Ishikawa (cell line): ENCODE data around the gene FAM98A.

Experiments used
- CEBPB ChIP-seq: IDR thresholded peaks from 2 replicates; pipeline ENCODE4 v1.6.1; 2012
- EGR1 ChIP-seq: IDR thresholded peaks from 2 replicates; pipeline ENCODE4 v1.6.1; 2012
- EP300 ChIP-seq: IDR thresholded peaks from 2 replicates; pipeline ENCODE4 v1.6.1; 2012; ENCODE audit warnings: borderline replicate concordance
- FOXM1 ChIP-seq: IDR thresholded peaks from 2 replicates; pipeline ENCODE4 v1.6.1; 2012; ENCODE audit warnings: low read depth, borderline replicate concordance
- NFIC ChIP-seq: IDR thresholded peaks from 2 replicates; pipeline ENCODE4 v1.6.1; 2012
- TCF12 ChIP-seq: IDR thresholded peaks from 2 replicates; pipeline ENCODE4 v1.6.1; 2012; ENCODE audit warnings: low read depth
- ZBTB7A ChIP-seq: IDR thresholded peaks from 2 replicates; pipeline ENCODE4 v1.6.1; 2012; ENCODE audit warnings: low read depth
- TF ChIP-seq, protein P1 (sequence below): IDR thresholded peaks from 2 replicates; pipeline ENCODE4 v1.6.1; 2012

DNA sequence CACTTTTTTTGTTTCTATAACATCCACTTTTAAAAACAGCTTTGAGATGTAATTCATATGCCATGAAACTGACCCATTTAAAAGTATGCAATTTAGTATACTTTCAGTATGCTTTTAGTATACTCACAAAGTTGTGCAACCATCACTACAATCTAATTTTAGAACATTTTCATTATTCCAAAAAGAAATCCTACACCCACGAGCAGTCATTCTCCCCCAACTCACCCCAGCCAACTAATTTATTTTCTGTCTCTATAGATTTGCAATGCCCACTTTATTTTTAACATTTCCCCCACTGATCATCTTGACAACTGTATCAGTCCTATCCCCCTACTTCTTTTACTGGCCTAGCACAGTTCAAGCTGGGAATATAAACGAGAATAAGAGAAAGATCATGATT, 39.1 kb downstream of the FAM98A start:
- TF ChIP-seq CEBPB (no peak), FOXM1 (no peak), TCF12 (no peak), NFIC (no peak), EP300 (no peak), ZBTB7A (no peak), EGR1 (no peak)
- TF ChIP-seq, protein P1, sequence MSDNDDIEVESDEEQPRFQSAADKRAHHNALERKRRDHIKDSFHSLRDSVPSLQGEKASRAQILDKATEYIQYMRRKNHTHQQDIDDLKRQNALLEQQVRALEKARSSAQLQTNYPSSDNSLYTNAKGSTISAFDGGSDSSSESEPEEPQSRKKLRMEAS = no peak
